HG02973 (cell line): ENCODE results near the gene FARP1.

Experiments used
- ATAC-seq: cut with Tn5 transposase; IDR thresholded peaks from one replicate; pipeline ENCODE4 v1.9.1; 2021; ENCODE audit warnings: moderate library complexity; ENCODE audit not compliant: unreplicated experiment

The FARP1 gene

GRCh38 chr13:98474292-98474691 lies 331.4 kb downstream of the FARP1 start:
- ATAC-seq, result no peak

DNA sequence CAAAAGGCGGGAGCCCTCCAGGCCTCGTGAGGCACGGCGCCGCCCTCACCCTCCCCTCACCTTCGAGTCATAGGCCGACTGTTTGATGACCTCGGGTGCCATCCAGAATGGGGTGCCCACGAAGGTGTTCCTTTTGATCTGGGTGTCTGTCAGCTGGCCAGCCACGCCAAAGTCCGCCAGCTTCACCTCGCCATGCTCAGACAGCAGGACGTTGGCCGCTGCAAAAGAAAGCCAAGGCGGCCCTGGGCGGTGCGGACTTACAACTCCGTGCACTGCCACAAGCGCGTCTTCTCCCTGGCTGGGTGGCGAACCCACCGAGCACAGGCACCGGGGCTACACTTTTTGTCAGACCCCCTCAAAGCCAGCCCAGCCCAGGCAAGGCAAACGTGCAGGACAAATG lies 331.9 kb downstream of the FARP1 start:
- no peak for ATAC-seq

DNA sequence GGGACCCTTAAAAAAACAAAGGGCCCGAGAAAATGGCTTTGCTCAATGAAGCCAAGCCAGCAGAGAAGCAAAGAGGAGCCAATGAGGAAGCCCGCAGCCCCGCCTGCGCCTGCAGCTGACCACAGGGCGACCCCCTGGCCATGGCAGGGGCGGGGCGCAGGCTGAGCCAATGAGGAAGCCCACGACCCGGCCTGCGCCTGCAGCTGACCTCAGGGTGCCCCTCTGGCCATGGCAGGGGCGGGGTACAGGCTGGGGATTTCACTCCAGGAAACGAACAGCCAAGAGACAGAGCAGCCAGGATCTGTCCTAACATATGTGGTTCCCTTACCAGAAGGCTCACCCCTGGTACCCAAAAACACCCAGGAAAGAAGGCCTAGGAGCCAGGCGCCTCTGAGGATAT lies 332.6 kb downstream of the FARP1 start:
- ATAC-seq, result no peak

- peak; percentile 32 for ATAC-seq
These were observed 333.2 kb downstream of the FARP1 start for GRCh38 chr13:98476106-98476505.

DNA sequence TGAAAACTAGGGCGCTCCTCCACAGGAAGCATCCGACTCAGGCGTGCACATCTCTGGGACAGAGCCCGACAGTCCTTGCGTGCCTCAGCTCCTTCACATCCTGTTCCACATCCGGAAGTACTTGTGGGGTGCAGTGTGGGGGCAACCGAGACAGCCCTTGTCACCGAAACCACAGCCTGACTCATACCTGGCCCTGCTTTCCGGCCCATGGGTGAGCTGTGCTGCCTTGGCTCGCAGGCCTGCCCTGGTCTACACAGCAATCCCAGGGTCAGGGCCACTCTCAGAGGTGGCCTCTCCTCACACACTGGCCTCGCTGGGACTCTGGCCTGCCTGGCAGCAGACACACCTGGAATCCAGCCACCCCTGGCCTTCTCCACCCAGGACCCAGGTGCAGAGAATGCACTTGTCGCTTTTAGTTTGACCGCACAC lies 333.7 kb downstream of the FARP1 start:
- ATAC-seq, result peak; percentile 96

GRCh38 chr13:98478189-98479129 lies 335.6 kb downstream of the FARP1 start:
- no peak for ATAC-seq

GRCh38 chr13:98479496-98480003 lies 336.7 kb downstream of the FARP1 start:
- no peak for ATAC-seq

DNA sequence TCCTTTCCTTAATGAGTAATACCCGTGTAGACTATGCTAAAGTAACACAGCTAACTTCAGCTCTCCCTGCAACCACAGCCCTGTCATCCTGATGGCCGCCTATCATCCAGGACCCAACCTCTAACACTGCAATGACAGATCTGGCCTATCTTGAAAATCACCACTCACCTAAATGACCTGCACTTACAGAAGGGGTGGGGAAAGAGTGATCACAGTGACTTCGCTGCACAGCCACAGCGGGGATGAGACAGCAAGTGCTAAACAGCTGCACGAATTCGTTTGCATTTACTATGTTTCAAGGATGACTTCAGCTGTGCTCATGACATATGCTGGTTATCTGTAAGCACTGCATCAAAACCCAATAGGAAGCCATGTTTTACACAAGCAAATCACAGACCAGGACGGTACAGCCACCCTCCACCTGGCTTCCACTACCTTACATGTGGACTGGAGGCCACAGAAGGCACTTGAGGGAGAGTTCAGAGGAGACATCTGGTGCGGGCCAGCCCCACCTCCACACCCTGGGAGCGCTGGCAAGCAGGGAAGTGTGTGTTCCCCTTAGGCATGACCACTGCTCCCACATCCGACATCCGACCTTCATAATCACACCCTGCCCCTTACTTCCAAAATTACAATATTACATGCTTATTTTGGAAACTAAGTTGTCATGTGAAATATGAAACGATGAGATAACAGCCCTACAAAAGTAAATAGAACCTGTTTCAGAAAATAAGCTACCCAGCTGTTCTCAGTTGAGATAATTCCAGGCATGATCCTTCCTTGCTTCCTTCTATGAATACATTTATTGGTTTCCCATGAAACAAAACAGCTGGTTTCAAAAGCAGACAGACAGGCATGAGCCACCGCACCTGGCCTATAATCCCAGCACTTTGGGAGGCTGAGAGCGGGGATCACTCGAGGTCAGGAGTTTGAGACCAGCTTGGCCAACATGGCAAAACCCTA lies 338.3 kb downstream of the FARP1 start:
- ATAC-seq, result no peak

GRCh38 chr13:98482476-98483444 lies 339.9 kb downstream of the FARP1 start:
- no peak for ATAC-seq

- no peak for ATAC-seq
These were observed 340.9 kb downstream of the FARP1 start for GRCh38 chr13:98483601-98484288.

DNA sequence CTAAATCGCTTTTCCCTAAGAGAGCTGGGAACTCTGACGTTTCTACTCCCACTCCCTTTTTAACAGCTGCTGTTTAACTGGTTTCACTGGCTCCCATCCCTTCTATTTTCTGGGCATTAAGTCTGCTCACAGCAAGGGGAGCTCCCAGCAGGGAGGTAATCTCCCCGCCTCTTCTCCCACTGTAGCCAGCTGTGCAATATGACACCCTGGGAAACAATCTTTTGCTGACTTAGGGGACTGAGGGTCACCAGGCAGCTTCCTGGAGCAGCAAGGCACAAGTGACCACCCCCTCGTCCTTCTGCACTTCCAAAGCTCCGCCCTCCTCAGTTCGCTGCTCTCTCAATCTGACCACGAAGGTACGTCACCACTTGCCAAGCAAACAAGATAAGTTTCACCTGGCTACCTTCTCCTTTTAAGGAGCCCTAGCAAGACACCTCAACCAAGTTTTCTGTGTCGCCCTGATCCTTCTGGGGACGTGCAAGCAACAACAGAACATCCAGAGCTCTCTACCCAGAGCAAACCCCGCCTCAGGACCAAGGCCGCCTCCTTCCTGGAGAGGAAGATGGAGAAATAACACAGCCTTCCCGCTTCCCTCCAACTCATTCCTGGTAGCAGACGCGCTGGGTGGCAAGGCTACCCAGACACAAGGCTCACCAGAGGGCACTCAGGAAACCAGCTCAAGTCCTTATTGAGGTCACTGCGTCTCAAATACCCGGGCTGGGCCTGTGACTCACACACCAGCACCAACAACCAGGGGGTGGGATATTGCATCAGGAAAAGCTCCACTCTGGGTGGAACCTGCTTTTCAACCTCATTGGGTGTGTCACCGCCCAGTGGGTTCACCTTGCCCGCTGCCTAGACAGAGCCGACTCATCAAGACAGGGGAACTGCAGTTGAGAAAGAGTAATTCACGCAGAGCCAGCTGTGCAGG lies 341.7 kb downstream of the FARP1 start:
- ATAC-seq, result no peak

GRCh38 chr13:98485561-98485960 lies 342.7 kb downstream of the FARP1 start:
- no peak for ATAC-seq

DNA sequence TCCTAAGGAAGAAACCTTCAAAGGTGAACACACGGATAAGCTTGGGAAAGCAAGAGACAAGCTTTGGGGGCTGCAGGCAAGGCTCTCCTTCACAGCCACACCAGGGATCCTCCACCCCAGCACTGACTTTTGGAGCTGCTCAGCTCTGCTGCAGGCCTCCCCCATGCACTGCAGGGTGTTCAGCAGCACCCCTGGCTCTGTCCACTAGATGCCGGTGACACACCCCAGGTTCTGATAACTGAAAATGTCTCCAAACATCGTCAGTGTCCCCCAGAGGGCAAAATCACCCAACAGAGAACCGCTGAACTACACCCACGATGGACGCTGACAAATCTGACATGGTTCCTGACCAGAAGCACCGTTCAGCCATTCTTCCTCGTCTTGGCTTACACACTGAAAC lies 343.5 kb downstream of the FARP1 start:
- ATAC-seq, result no peak

- ATAC-seq, result no peak
These were observed 344.1 kb downstream of the FARP1 start for GRCh38 chr13:98487016-98487415.

- ATAC-seq, result no peak
These were observed 344.6 kb downstream of the FARP1 start for GRCh38 chr13:98487522-98487921.

DNA sequence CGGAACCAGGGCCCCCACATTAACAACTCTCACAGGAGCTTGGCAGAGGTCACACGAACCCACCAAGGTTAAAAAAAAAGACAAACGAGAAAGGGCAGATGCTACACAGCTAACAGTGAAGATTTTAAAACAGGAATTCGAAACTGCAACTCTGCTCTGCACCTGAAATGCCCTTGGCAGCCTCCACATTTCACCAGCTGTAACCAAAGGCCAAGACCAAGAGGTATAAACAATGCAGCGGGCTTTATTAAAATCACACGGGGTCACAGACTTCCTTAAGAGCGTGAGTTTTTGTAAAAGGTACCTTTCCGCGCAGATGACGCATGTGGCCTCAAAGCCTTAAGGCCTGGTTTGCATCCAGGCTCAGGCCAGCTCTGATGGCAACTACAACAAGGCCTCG lies 345.8 kb downstream of the FARP1 start:
- ATAC-seq, result no peak

DNA sequence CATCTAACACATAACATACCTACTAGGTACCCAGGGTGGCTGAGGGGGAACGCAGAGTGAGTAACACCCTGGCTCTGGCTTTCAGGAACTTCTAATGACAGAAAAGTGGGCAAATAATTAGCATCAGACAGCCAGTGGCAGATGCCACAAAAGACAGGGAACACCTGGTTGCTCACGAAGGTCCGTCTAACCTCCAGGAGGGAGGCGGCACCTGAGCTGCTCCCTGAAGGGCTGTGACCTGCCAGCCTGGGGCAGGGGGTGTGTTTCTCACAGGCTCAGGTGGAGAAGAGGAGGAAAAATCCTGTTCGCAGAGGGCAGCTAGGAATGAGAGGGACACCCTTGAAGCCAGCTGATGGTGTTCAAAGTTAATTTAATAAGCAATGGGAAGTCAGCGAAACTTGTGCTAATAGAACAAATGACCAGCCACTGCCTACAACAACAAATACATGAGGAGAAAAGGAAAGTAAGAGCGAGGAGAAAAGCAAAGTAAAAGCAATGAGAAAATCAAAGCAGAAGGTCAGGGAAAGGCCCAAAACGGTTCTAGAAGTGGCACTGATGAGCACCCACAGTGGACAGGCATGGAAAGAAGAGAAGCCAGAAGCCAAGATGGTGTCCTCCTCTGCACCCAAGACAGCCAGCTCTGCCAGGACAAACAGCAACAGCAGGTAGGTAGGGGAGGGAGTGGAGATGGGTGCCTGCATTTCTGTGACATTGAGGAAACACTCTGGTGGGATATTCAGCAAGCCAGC lies 346.7 kb downstream of the FARP1 start:
- ATAC-seq, result no peak
